Uterus (tissue), 2 donors: ENCODE measurements around the gene HIVEP3.

Experiments used
- POLR2A ChIP-seq, 2 donors: fragments of 450-650 bp; IDR thresholded peaks; one replicate each; pipeline ENCODE4 v1.6.1; 2016; ENCODE audit warnings: antibody characterized with exemption in 2 of 2, mild to moderate bottlenecking in 1 of 2, moderate library complexity in 1 of 2
- TF ChIP-seq, protein P1 (sequence below), 4 experiments: fragments of 200-600 bp in 2 of 4; fragments of 450-650 bp in 2 of 4; sonication (generic) in 2 of 4; IDR thresholded peaks; one replicate each; pipeline ENCODE4 v1.5.1; 2016 to 2019; ENCODE audit warnings: antibody characterized with exemption in 4 of 4, mild to moderate bottlenecking in 2 of 4, moderate library complexity in 1 of 4

DNA sequence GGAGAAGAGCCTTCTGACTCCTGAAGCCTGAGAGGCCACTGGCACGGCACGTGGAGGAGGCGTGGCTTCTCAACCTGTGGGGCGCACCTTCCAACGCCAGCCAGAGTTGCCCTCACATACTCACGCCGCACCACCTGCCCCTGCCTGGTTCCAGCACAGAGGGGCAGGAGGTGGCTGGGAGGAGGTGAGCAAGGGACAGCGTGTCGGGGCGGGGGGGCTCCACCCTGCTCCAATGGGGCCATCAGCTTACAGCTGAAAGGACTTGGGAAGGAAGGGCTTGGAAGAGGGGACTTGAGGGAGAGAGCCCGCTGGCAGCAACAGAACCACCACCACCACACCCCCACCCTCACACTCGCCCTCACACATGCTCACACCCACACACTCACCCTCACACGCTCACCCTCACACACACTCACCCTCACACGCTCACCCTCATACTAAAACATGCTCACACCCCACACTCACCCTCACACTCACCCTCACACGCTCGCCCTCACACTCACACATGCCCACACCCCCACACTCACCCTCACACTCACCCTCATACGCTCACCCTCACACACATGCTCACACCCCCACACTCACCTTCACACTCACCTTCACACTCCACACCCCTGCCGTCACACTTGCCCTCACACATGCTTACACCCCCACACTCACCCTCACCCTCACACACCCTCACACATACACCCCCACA, 392.7 kb downstream of the HIVEP3 start:
- TF ChIP-seq, protein P1, sequence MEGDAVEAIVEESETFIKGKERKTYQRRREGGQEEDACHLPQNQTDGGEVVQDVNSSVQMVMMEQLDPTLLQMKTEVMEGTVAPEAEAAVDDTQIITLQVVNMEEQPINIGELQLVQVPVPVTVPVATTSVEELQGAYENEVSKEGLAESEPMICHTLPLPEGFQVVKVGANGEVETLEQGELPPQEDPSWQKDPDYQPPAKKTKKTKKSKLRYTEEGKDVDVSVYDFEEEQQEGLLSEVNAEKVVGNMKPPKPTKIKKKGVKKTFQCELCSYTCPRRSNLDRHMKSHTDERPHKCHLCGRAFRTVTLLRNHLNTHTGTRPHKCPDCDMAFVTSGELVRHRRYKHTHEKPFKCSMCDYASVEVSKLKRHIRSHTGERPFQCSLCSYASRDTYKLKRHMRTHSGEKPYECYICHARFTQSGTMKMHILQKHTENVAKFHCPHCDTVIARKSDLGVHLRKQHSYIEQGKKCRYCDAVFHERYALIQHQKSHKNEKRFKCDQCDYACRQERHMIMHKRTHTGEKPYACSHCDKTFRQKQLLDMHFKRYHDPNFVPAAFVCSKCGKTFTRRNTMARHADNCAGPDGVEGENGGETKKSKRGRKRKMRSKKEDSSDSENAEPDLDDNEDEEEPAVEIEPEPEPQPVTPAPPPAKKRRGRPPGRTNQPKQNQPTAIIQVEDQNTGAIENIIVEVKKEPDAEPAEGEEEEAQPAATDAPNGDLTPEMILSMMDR (IDR thresholded peaks at IDR 0.05): no peak
- TF ChIP-seq POLR2A (IDR thresholded peaks at IDR 0.05): no peak
